MM.1S (cell line): Measurements from ENCODE around the gene SAMD9L.
A peak's percentile ranks its signal among the peaks of the same experiment; 100 is the strongest.

ENCODE experiments used
- DNase-seq: peaks from one replicate; pipeline ENCODE4 v3.0.0-alpha.2; 2015
- H2AFZ ChIP-seq: fragments of 300-600 bp; sonication (generic); 2 replicates; pipeline ENCODE4 v1.6.0; 2016; ENCODE audit warnings: antibody characterized with exemption, low read length
- H3F3A ChIP-seq: fragments of 300-600 bp; sonication (generic); 2 replicates; pipeline ENCODE4 v1.6.1; 2016; ENCODE audit warnings: mild to moderate bottlenecking, antibody characterized with exemption, low read length, moderate library complexity, mixed read lengths; ENCODE audit not compliant: insufficient read depth
- H3K27ac ChIP-seq: fragments of 300-600 bp; sonication (generic); 2 replicates; pipeline ENCODE4 v1.5.1; 2016; ENCODE audit warnings: mild to moderate bottlenecking, low read length
- H3K27me3 ChIP-seq: fragments of 300-600 bp; sonication (generic); replicated peaks from 2 replicates; pipeline ENCODE4 v1.6.0; 2016; ENCODE audit warnings: low read length; ENCODE audit not compliant: insufficient read depth
- H3K36me3 ChIP-seq: fragments of 300-600 bp; sonication (generic); replicated peaks from 2 replicates; pipeline ENCODE4 v1.6.1; 2016; ENCODE audit warnings: mild to moderate bottlenecking, low read length, mixed read lengths; ENCODE audit not compliant: insufficient read depth
- H3K4me1 ChIP-seq: fragments of 300-600 bp; sonication (generic); 2 replicates; pipeline ENCODE4 v1.6.1; 2016; ENCODE audit warnings: low read length, mixed read lengths
- H3K4me2 ChIP-seq: fragments of 300-600 bp; sonication (generic); 2 replicates; pipeline ENCODE4 v1.6.0; 2016; ENCODE audit warnings: low read depth, low read length
- H3K4me3 ChIP-seq: fragments of 300-600 bp; sonication (generic); 2 replicates; pipeline ENCODE4 v1.5.1; 2016; ENCODE audit warnings: low read length, mixed read lengths
- H3K79me2 ChIP-seq: fragments of 300-600 bp; sonication (generic); 2 replicates; pipeline ENCODE4 v1.6.1; 2016; ENCODE audit warnings: mixed run types, low read length, mixed read lengths
- H3K9ac ChIP-seq: fragments of 300-600 bp; sonication (generic); 2 replicates; pipeline ENCODE4 v1.6.1; 2016; ENCODE audit warnings: low read length, mixed read lengths
- H3K9me2 ChIP-seq: fragments of 300-600 bp; sonication (generic); replicated peaks from 2 replicates; pipeline ENCODE4 v1.6.1; 2016; ENCODE audit warnings: mild to moderate bottlenecking, low read length, mixed read lengths; ENCODE audit not compliant: insufficient read depth
- H3K9me3 ChIP-seq: fragments of 300-600 bp; sonication (generic); replicated peaks from 2 replicates; pipeline ENCODE4 v1.6.1; 2016; ENCODE audit warnings: mild to moderate bottlenecking, low read length, mixed read lengths; ENCODE audit not compliant: insufficient read depth
- H4K20me1 ChIP-seq: fragments of 300-600 bp; sonication (generic); 2 replicates; pipeline ENCODE4 v1.6.1; 2016; ENCODE audit warnings: mild to moderate bottlenecking, low read length, moderate library complexity, mixed read lengths; ENCODE audit not compliant: insufficient read depth
- EZH2 ChIP-seq: fragments of 300-600 bp; sonication (generic); optimal IDR thresholded peaks from 2 replicates; pipeline ENCODE3; 2017; ENCODE audit warnings: low read depth, mild to moderate bottlenecking, antibody characterized with exemption, low read length, mixed read lengths
- EZH2phosphoT487 ChIP-seq: fragments of 300-600 bp; sonication (generic); IDR thresholded peaks from 2 replicates; pipeline ENCODE4 v1.6.1; 2018; ENCODE audit warnings: antibody characterized with exemption, low read length
- TF ChIP-seq, protein P1 (sequence below): fragments of 300-600 bp; sonication (generic); IDR thresholded peaks from 2 replicates; pipeline ENCODE4 v1.5.1; 2016; ENCODE audit warnings: antibody characterized with exemption, low read length, mixed read lengths

The SAMD9L gene

DNA sequence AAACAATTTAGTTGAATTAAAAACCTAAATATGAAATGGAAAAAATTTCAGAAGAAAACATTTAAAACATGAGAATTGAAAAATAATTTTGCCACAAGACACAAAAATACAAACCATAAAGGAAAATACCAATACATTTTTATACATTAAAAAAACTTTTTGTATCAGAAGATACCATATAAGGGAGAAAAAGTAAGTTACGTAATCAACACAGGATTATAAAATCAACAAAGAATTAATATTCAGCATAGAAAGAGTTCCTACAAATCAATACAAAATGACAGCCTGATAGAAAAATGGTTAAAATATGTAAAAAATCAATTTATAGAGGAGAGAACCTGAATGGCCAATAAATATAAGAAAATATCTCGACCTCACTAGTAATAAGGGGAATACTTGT, 16.6 kb upstream of the SAMD9L start:
- no peaks in the 10 kb centered on the region for H3K36me3 ChIP-seq
- peak overlapping the region; percentile 81 for H3K27ac ChIP-seq
- H2AFZ ChIP-seq: peak overlapping the region; percentile 25; the same call in 1 of the 2 replicates
- peak overlapping the region; percentile 64 for H3K4me2 ChIP-seq
- peaks cover 24% of the 10 kb centered on the region for H3K4me1 ChIP-seq
- no peaks in the 10 kb centered on the region for H3K9me3 ChIP-seq
- TF ChIP-seq EZH2: no peak
- no peak for TF ChIP-seq EZH2phosphoT487
- TF ChIP-seq, protein P1, sequence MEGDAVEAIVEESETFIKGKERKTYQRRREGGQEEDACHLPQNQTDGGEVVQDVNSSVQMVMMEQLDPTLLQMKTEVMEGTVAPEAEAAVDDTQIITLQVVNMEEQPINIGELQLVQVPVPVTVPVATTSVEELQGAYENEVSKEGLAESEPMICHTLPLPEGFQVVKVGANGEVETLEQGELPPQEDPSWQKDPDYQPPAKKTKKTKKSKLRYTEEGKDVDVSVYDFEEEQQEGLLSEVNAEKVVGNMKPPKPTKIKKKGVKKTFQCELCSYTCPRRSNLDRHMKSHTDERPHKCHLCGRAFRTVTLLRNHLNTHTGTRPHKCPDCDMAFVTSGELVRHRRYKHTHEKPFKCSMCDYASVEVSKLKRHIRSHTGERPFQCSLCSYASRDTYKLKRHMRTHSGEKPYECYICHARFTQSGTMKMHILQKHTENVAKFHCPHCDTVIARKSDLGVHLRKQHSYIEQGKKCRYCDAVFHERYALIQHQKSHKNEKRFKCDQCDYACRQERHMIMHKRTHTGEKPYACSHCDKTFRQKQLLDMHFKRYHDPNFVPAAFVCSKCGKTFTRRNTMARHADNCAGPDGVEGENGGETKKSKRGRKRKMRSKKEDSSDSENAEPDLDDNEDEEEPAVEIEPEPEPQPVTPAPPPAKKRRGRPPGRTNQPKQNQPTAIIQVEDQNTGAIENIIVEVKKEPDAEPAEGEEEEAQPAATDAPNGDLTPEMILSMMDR: no peak
- peak overlapping the region; percentile 12; the same call in 1 of the 2 replicates for H3K9ac ChIP-seq
- H3K4me3 ChIP-seq: 0 out of 2 replicates have a peak overlapping the region, but pooled peaks have one; percentile 17
- peaks cover 18% of the 10 kb centered on the region for H3F3A ChIP-seq
- DNase-seq: no peak
- H3K79me2 ChIP-seq: no peaks in the 10 kb centered on the region
- H3K9me2 ChIP-seq: no peaks in the 10 kb centered on the region
- no peaks in the 10 kb centered on the region for H4K20me1 ChIP-seq
- H3K27me3 ChIP-seq: no peaks in the 10 kb centered on the region

DNA sequence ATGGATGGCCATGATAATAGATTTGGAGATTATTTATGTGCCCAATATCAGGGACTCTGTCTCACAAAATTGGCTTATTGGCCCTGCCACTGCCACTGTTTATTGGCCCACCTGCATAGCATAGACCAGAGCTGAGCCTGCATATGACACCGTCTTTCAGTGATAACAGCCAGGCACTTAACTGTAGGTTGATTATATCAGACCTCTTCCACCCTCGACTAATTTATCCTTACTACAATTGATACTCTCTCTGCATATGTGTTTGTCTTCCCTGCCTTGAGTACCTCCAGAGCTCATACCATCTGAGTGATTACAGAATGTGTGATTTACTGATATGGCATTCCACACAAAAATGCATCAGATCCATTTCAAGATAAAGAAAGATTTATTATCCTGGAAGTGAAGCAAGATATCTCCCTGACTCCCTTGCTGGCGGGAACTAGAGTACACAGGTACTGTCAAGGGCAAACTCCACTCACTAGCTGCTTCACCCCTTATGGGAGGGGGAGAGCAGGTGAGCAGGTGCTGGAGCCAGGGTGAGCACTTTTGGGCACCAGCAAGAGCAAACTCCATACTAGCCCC, 13.1 kb upstream of the SAMD9L start:
- no peaks in the 10 kb centered on the region for H3K79me2 ChIP-seq
- no peaks in the 10 kb centered on the region for H3K9me2 ChIP-seq
- no peak overlapping the region for H3K4me2 ChIP-seq
- DNase-seq: no peak
- H3K27me3 ChIP-seq: no peaks in the 10 kb centered on the region
- no peaks in the 10 kb centered on the region for H3K36me3 ChIP-seq
- no peak overlapping the region for H3K9ac ChIP-seq
- peaks cover 35% of the 10 kb centered on the region for H3K4me1 ChIP-seq
- TF ChIP-seq EZH2phosphoT487 (no peak), EZH2 (no peak)
- TF ChIP-seq, protein P1: no peak
- H3K4me3 ChIP-seq: no peak overlapping the region
- no peak overlapping the region for H3K27ac ChIP-seq
- no peaks in the 10 kb centered on the region for H4K20me1 ChIP-seq
- peaks cover 24% of the 10 kb centered on the region for H3F3A ChIP-seq
- no peak overlapping the region for H2AFZ ChIP-seq
- H3K9me3 ChIP-seq: no peaks in the 10 kb centered on the region

DNA sequence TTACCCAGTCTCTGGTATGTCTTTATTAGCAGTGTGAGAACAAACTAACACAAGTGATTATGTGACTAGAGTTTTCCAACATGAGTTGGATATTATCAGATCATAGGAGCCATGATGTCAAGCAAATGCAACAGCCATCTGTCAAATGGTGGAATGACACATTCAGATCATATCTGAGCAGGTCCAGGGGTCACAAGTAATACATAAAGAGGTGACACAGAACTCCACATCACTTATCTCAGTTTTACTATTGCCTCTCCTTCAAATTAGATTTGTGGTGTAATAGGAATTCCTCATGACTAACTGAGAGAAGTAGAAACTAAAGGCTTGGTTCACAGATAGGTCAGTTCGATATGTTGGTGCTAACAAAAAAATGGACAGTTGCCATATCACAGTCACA, 12.2 kb upstream of the SAMD9L start:
- Histone ChIP-seq H3K79me2 (no peaks in the 10 kb centered on the region), H3K9me3 (no peaks in the 10 kb centered on the region), H3K36me3 (no peaks in the 10 kb centered on the region), H3K9me2 (no peaks in the 10 kb centered on the region), H3F3A (peaks cover 18% of the 10 kb centered on the region), H3K27ac (no peak overlapping the region), H3K4me1 (peaks cover 32% of the 10 kb centered on the region), H3K4me3 (no peak overlapping the region), H3K9ac (no peak overlapping the region), H3K4me2 (no peak overlapping the region), H4K20me1 (no peaks in the 10 kb centered on the region), H2AFZ (no peak overlapping the region), H3K27me3 (no peaks in the 10 kb centered on the region)
- TF ChIP-seq, protein P1: no peak
- TF ChIP-seq EZH2 (no peak), EZH2phosphoT487 (no peak)
- no peak for DNase-seq
